Smooth muscle cell (in vitro differentiated cells): ENCODE results near the gene GIGYF2. TPM values are rescaled to one million over a fixed set of nuclear protein-coding genes. Genes with fewer than 3 reads are reported as not detected.

Source experiments
- DNase-seq: peaks from one replicate; lab custom pipeline; 2025; ENCODE audit not compliant: unreplicated experiment; lab: John Stamatoyannopoulos, UW
- H2AFZ ChIP-seq: fragments of 200-600 bp; sonication (generic); 2 replicates; pipeline ENCODE4 v1.6.0; 2016; ENCODE audit warnings: antibody characterized with exemption, low read depth, mild to moderate bottlenecking
- H3F3A ChIP-seq: fragments of 200-600 bp; sonication (generic); 2 replicates; pipeline ENCODE4 v1.6.0; 2017; ENCODE audit warnings: antibody characterized with exemption, low read depth
- H3K27ac ChIP-seq: fragments of 200-600 bp; sonication (generic); 2 replicates; pipeline ENCODE4 v1.5.1; 2016; ENCODE audit warnings: low read depth, mild to moderate bottlenecking
- H3K27me3 ChIP-seq: fragments of 200-600 bp; sonication (generic); 2 replicates; pipeline ENCODE4 v1.6.1; 2016; ENCODE audit warnings: low read depth, mild to moderate bottlenecking
- H3K36me3 ChIP-seq: fragments of 200-600 bp; sonication (generic); 2 replicates; pipeline ENCODE4 v1.5.1; 2016; ENCODE audit warnings: low read depth
- H3K4me1 ChIP-seq: fragments of 200-600 bp; sonication (generic); 2 replicates; pipeline ENCODE4 v1.5.1; 2016; ENCODE audit warnings: low read depth
- H3K4me2 ChIP-seq: fragments of 200-600 bp; sonication (generic); 2 replicates; pipeline ENCODE4 v1.6.0; 2016; ENCODE audit warnings: mild to moderate bottlenecking
- H3K4me3 ChIP-seq: fragments of 200-600 bp; sonication (generic); 2 replicates; pipeline ENCODE4 v1.5.1; 2016; ENCODE audit warnings: mild to moderate bottlenecking
- H3K79me2 ChIP-seq: fragments of 200-600 bp; sonication (generic); 2 replicates; pipeline ENCODE4 v1.6.0; 2016; ENCODE audit warnings: low read depth, mild to moderate bottlenecking
- H3K9ac ChIP-seq: fragments of 200-600 bp; sonication (generic); 2 replicates; pipeline ENCODE4 v1.6.0; 2016; ENCODE audit warnings: low read depth
- H3K9me3 ChIP-seq: fragments of 200-600 bp; sonication (generic); replicated peaks from 2 replicates; pipeline ENCODE4 v1.5.1; 2016; ENCODE audit warnings: low read depth
- H4K20me1 ChIP-seq: fragments of 200-600 bp; sonication (generic); 2 replicates; pipeline ENCODE4 v1.6.0; 2016; ENCODE audit warnings: low read depth
- WGBS: methylation state at CpG from one replicate; pipeline ENCODE4 v1.1.7; 2016; ENCODE audit warnings: low lambda C conversion rate; 5-methylcytosine and 5-hydroxymethylcytosine counted together
- polyA plus RNA-seq: library from polyadenylated mRNA; unstranded; fragments of >200 nt; fragmentation: Nextera tagmentation; extraction: Ambion mirVana; gene quantifications from 2 replicates; pipeline ENCODE4 v1.2.1, GENCODE V29; 2016
- total RNA-seq: library from RNA; depleted of rRNA; stranded (reverse); fragments of >200 nt; gene quantifications from 2 replicates; pipeline ENCODE4 v1.2.3, GENCODE V29; 2014
- TF ChIP-seq, protein P1 (sequence below): fragments of 200-600 bp; sonication (generic); IDR thresholded peaks from 2 replicates; pipeline ENCODE4 v1.5.1; 2017; ENCODE audit warnings: borderline replicate concordance, mild to moderate bottlenecking, antibody characterized with exemption; ENCODE audit not compliant: insufficient read depth, poor library complexity, severe bottlenecking

GIGYF2 gene, protein sequence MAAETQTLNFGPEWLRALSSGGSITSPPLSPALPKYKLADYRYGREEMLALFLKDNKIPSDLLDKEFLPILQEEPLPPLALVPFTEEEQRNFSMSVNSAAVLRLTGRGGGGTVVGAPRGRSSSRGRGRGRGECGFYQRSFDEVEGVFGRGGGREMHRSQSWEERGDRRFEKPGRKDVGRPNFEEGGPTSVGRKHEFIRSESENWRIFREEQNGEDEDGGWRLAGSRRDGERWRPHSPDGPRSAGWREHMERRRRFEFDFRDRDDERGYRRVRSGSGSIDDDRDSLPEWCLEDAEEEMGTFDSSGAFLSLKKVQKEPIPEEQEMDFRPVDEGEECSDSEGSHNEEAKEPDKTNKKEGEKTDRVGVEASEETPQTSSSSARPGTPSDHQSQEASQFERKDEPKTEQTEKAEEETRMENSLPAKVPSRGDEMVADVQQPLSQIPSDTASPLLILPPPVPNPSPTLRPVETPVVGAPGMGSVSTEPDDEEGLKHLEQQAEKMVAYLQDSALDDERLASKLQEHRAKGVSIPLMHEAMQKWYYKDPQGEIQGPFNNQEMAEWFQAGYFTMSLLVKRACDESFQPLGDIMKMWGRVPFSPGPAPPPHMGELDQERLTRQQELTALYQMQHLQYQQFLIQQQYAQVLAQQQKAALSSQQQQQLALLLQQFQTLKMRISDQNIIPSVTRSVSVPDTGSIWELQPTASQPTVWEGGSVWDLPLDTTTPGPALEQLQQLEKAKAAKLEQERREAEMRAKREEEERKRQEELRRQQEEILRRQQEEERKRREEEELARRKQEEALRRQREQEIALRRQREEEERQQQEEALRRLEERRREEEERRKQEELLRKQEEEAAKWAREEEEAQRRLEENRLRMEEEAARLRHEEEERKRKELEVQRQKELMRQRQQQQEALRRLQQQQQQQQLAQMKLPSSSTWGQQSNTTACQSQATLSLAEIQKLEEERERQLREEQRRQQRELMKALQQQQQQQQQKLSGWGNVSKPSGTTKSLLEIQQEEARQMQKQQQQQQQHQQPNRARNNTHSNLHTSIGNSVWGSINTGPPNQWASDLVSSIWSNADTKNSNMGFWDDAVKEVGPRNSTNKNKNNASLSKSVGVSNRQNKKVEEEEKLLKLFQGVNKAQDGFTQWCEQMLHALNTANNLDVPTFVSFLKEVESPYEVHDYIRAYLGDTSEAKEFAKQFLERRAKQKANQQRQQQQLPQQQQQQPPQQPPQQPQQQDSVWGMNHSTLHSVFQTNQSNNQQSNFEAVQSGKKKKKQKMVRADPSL (N-terminal part only)
- total RNA-seq (57.6 and 62.2 TPM in 2 replicates), polyA plus RNA-seq (16.2 and 25.6 TPM in 2 replicates)

DNA sequence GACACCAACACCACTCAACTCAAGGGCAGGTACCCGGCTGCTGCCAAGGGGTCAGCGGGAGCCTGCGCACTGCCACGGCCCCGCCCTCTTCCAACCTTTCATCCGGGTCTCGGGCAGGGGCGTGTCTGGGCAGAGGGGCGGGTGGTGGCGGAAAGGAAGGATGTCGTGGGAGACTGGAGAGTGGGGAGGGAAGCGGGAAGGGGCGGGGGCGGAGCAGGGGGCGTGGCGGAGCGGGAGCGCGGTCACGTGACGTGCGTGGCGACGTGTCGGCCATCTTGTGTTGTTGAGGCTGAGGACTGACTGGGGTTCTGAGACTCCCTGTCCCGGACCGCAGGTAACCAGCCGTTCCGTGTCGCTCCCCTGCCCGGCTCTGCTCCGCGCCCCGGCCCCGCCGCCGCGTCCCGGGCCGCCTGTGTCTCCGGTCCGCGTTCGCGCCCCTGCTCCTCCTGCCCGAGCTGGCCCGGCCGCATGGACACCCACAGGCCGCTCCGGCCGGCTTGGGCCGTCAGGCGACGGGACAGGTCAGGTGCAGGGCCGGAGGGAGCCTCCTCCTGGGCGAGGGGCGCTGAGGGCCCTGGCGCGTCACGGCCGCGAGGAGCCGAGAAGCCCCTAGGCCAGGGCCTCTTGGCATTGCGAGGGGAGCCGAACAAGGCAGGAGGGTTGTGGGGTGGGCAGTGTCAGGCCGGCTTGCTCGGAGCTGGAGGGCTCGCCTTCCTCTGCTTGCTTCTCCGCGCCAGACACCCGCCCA is at the start of gene GIGYF2:
Gene GIGYF2 (plus strand): TSS at position 273 of the 748 bp plus-strand sequence. CDS start 37,867 bp downstream, outside the sequence.
- H3K36me3 ChIP-seq = no peaks in the 10 kb centered on the region
- peak within 1 kb of the TSS; percentile 98 for H3K9ac ChIP-seq
- H3K4me1 ChIP-seq = peaks cover 25% of the 10 kb centered on the region
- peak; percentile 93 for DNase-seq
- H3K4me3 ChIP-seq = peak within 1 kb of the TSS; percentile 97
- H3K27me3 ChIP-seq = no peaks in the 10 kb centered on the region
- H3F3A ChIP-seq = no peaks in the 10 kb centered on the region
- H3K27ac ChIP-seq = peak within 1 kb of the TSS; percentile 94
- peak within 1 kb of the TSS; percentile 87 for H2AFZ ChIP-seq
- H3K79me2 ChIP-seq = peaks cover 48% of the 10 kb centered on the region
- WGBS = under 1% methylated on average over 45 of the region's 71 CpGs
- peak within 1 kb of the TSS; percentile 93 for H3K4me2 ChIP-seq
- peaks cover 40% of the 10 kb centered on the region for H4K20me1 ChIP-seq
- no peaks in the 10 kb centered on the region for H3K9me3 ChIP-seq
- TF ChIP-seq, protein P1, sequence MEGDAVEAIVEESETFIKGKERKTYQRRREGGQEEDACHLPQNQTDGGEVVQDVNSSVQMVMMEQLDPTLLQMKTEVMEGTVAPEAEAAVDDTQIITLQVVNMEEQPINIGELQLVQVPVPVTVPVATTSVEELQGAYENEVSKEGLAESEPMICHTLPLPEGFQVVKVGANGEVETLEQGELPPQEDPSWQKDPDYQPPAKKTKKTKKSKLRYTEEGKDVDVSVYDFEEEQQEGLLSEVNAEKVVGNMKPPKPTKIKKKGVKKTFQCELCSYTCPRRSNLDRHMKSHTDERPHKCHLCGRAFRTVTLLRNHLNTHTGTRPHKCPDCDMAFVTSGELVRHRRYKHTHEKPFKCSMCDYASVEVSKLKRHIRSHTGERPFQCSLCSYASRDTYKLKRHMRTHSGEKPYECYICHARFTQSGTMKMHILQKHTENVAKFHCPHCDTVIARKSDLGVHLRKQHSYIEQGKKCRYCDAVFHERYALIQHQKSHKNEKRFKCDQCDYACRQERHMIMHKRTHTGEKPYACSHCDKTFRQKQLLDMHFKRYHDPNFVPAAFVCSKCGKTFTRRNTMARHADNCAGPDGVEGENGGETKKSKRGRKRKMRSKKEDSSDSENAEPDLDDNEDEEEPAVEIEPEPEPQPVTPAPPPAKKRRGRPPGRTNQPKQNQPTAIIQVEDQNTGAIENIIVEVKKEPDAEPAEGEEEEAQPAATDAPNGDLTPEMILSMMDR = no peak

DNA sequence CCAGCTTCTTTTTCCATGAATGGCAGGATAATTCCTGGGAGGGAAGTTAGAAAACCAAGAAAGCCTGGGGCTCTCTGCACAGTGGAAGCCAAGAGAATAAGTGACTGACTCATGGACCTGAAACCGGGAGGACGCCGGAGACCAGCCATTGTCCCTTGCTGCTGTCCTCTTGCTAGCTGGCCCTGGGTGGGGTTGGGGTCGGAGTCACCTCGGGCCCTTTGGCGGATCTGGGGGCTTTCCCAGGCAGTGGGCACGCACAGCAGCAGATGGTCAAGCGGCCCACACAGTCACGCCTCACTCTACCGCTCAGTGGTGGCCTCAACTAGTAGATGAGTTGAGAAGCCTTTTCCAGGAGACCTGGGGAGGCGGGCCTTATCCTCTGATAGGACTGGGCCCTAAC is 48.1 kb upstream of the GIGYF2 start:
- H3K36me3 ChIP-seq = no peaks in the 10 kb centered on the region
- H3K79me2 ChIP-seq = no peaks in the 10 kb centered on the region
- no peaks in the 10 kb centered on the region for H3F3A ChIP-seq
- no peak overlapping the region for H3K9ac ChIP-seq
- no peak for DNase-seq
- H3K27ac ChIP-seq = no peak overlapping the region
- peaks cover 3% of the 10 kb centered on the region for H4K20me1 ChIP-seq
- no peaks in the 10 kb centered on the region for H3K9me3 ChIP-seq
- H3K27me3 ChIP-seq = no peaks in the 10 kb centered on the region
- 96% methylated on average over 11 of the region's 11 CpGs for WGBS
- H2AFZ ChIP-seq = no peak overlapping the region
- no peak overlapping the region for H3K4me3 ChIP-seq
- H3K4me1 ChIP-seq = peaks cover 4% of the 10 kb centered on the region
- TF ChIP-seq, protein P1 = no peak
- H3K4me2 ChIP-seq = no peak overlapping the region

DNA sequence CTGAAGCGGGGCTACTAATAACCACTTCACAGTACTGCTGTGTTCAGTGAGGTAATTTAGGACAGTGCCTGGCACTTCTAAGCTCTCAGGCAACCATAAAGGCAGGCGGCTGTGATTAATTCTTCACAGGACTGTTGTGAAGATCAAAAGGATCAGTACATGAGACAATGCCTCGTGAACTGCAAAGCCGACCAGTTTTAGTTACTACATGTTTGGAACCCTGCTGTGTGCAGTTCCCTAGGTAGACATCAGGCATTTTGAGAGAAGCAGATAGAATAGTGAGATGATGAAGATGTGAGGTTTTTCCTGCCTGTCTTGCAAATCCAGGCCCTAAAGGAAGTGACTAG is 44.7 kb upstream of the GIGYF2 start:
- no peak overlapping the region for H3K9ac ChIP-seq

More for the DNA sequence above, 44.7 kb upstream of the GIGYF2 start:
- Histone ChIP-seq H4K20me1 (no peaks in the 10 kb centered on the region), H3K9me3 (no peaks in the 10 kb centered on the region), H3K36me3 (no peaks in the 10 kb centered on the region), H3F3A (no peaks in the 10 kb centered on the region), H3K4me1 (peaks cover 4% of the 10 kb centered on the region), H3K79me2 (no peaks in the 10 kb centered on the region), H3K4me3 (no peak overlapping the region), H2AFZ (no peak overlapping the region), H3K27me3 (no peaks in the 10 kb centered on the region), H3K27ac (no peak overlapping the region), H3K4me2 (no peak overlapping the region)
- TF ChIP-seq, protein P1 = no peak
- no peak for DNase-seq
- 40% methylated on average over 4 of the region's 4 CpGs for WGBS
